ENCODE measurements around the gene RSPH4A. TPM values are rescaled to one million over a fixed set of nuclear protein-coding genes. Genes with fewer than 3 reads are reported as not detected.
A peak's percentile ranks its signal among the peaks of the same experiment; 100 is the strongest.

Gene RSPH4A
- total and polyA plus RNA-seq, 2 of the 4 experiments (the other 2 are of a cell fraction) = under 0.01 to 0.19 TPM

- no CpG with 5 or more reads among the region's 3 CpGs for whole genome bisulfite sequencing, 2 experiments (ENCODE audit: extremely low coverage in 2 of 2, insufficient read length in 1 of 2)
- Histone ChIP-seq H3K56ac (ENCODE audit: extremely low read depth, insufficient read depth, low read length) (no peak overlapping the region), H3K9ac (ENCODE audit: low read depth, low read length) (peak overlapping the region; percentile 92; the same call in 1 of the 2 replicates), H2BK15ac (ENCODE audit: low read depth, low read length) (no peak overlapping the region), H3K9me1 (ENCODE audit: insufficient read depth, low read length) (no peaks in the 10 kb centered on the region), H4K8ac (ENCODE audit: low read depth in 2 of 2, low read length in 2 of 2) (no peak overlapping the region; a peak in 1 of 4 replicates), H2BK20ac (ENCODE audit: low read depth, low read length) (no peak overlapping the region), H2BK120ac (ENCODE audit: low read depth, low read length) (no peak overlapping the region), H2AFZ (replicated peaks; ENCODE audit: low read length, poor library complexity) (no peak overlapping the region), H3K9me3 (ENCODE audit: control insufficient read depth, insufficient read depth, low read length) (no peaks in the 10 kb centered on the region), H3K4ac (ENCODE audit: low read depth, low read length) (no peak overlapping the region), H2BK5ac (ENCODE audit: low read depth, low read length, poor library complexity, severe bottlenecking) (no peak overlapping the region), H3K79me1 (ENCODE audit: low read depth in 1 of 2, low read length in 2 of 2) (peaks cover 9 to 20% of the 10 kb centered on the region in 2 experiments), H3K23ac (ENCODE audit: low read depth, low read length) (no peak overlapping the region), H4K5ac (ENCODE audit: low read depth, low read length) (no peak overlapping the region), H3K27me3 (ENCODE audit: control insufficient read depth, insufficient read depth, low read length) (peaks cover 7% of the 10 kb centered on the region), H3K4me2 (ENCODE audit: low read depth, low read length) (peak overlapping the region; percentile 80), H4K91ac (ENCODE audit: insufficient read depth, low read depth, low read length) (no peak overlapping the region), H3K18ac (ENCODE audit: low read depth, low read length) (no peak overlapping the region), H3K4me3 (ENCODE audit: insufficient read depth, low read depth, low read length) (peak overlapping the region; percentile 65), H4K20me1 (ENCODE audit: insufficient read depth, low read length) (0 out of 2 replicates have a peak, but pooled peaks cover under 1% of the 10 kb centered on the region), H3K4me1 (ENCODE audit: control insufficient read depth, insufficient read depth, low read length) (no peaks in the 10 kb centered on the region; the same call in 1 of the 2 replicates), H3K36me3 (ENCODE audit: control insufficient read depth, insufficient read depth, low read length) (no peaks in the 10 kb centered on the region), H2AK9ac (replicated peaks; ENCODE audit: low read depth, low read length, poor library complexity) (no peak overlapping the region), H3K27ac (ENCODE audit: insufficient read depth, low read length) (no peak overlapping the region), H2AK5ac (ENCODE audit: low read depth, low read length) (no peak overlapping the region), H3K14ac (replicated peaks; ENCODE audit: low read depth, low read length) (no peak overlapping the region)
- in situ Hi-C loops (cut with MboI; ENCODE audit: low sequenced_read_pairs) (no loop called here), intact Hi-C loops (cut with micrococcal nuclease) (no loop called here), dilution Hi-C loops (cut with HindIII; ENCODE audit: low sequenced_read_pairs, unreplicated experiment) (no loop called here)
- ATAC-seq (ENCODE audit: low read depth) = no peak
- CTCF ChIA-PET = interaction anchor here (0.8 kb wide), 1 partner anchor 454 kb away, joined by 3 read pairs; no protein-coding TSS in a partner anchor
- TF ChIP-seq SMC3 (IDR thresholded peaks at IDR 0.05; ENCODE audit: low read depth, low read length) (no peak), NFE2L2 (IDR thresholded peaks at IDR 0.05; ENCODE audit: low read depth, low read length) (no peak), MAFK (IDR thresholded peaks at IDR 0.05; ENCODE audit: low read depth, low read length) (no peak), POLR2A (IDR thresholded peaks at IDR 0.05; ENCODE audit: low read depth, low read length) (no peak)
- no peak for DNase-seq
- POLR2A ChIA-PET (ENCODE audit: unreplicated experiment) = no interaction called here
- BruUV-seq (replicated peaks) = no TSS peak
Measured at GRCh38 chr6:116667623-116668022, 51.3 kb downstream of the RSPH4A start.

All from IMR-90 (cell line).